NCI-H146 treated with DMSO at 0.1 percent for 48 hours (cell line): ENCODE results near the gene PRM3.
A peak's percentile ranks its signal among the peaks of the same experiment; 100 is the strongest.
"Not testable (repeated sequence)": the region's sequence is repeated elsewhere in the genome, so short reads cannot be mapped to it uniquely, and the experiment has no call there.

ENCODE experiments used
- DNase-seq: peaks from one replicate; lab custom pipeline; 2025; ENCODE audit not compliant: unreplicated experiment; lab: John Stamatoyannopoulos, UW

PRM3 gene

DNA sequence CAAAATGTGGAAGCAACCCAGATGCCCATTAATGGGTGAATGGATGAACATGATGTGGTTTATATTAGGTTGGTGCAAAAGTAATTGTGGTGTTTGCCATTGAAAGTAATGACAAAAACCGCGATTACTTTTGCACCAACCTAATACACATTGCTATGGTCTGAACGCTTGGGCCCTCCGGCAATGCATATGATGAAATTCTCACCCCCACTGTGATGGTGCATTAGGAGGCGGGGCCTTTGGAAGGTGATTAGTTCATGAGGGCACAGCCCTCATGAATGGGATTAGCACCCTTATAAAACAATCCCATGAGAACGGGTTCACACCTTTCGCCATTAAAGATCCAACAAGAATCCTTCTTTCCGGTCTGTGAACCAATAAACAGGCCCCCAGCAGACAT is 33.0 kb upstream of the PRM3 start:
- DNase-seq = no peak

DNA sequence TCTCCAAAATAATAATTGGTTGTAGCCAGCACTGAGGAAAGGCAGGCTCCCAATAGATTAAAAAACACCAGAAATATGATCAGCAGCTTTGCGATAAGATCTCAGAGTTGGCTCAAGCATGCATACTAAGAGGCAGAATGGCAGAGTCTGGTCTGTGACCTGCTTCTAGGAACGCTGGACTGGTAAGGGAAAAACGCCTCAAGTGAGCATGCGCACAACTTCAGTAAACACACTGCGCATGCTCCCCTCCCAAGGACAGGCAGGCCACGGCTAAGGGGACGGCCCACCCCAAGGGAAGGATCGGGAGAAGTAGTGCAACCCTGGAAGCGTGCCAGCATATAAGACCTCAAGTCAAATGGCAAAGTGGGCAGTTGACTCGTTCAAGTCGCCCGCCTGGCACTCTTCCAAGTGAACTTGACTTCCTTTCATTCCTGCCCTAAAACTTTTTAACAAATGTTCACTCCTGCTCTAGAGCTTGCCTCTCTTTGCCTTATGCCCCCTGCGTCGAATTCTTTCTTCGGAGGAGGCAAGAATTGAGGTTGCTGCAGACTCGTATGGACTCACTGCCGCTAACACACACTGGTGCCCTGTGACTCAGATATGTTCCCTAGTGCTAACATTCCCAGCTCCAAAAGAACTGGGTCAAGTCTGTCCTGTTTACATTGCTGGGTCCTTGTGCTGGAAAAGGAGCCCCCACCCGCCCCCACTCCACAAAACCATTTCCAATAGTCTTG is 30.1 kb upstream of the PRM3 start:
- no peak for DNase-seq

DNA sequence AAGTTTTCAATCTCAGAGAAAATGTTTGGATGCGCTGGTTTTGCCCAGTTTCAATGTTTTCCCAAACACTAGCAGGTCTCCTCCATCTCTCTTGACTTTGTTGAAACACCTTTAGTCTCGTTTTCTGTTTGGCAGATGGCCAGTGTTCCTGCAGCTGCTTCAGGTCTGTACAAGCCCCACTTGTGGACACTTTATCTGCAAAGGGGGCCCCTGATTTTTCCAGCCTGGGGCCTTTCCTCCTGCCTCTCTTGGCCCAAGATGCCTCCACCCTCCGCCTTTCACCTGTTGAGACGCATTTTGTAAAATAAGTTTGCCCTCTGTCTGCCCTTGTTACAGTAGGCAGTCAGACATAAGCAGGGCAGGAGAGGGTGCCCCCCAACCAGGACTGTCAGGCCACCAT is 29.5 kb upstream of the PRM3 start:
- peak; percentile 37 for DNase-seq

DNA sequence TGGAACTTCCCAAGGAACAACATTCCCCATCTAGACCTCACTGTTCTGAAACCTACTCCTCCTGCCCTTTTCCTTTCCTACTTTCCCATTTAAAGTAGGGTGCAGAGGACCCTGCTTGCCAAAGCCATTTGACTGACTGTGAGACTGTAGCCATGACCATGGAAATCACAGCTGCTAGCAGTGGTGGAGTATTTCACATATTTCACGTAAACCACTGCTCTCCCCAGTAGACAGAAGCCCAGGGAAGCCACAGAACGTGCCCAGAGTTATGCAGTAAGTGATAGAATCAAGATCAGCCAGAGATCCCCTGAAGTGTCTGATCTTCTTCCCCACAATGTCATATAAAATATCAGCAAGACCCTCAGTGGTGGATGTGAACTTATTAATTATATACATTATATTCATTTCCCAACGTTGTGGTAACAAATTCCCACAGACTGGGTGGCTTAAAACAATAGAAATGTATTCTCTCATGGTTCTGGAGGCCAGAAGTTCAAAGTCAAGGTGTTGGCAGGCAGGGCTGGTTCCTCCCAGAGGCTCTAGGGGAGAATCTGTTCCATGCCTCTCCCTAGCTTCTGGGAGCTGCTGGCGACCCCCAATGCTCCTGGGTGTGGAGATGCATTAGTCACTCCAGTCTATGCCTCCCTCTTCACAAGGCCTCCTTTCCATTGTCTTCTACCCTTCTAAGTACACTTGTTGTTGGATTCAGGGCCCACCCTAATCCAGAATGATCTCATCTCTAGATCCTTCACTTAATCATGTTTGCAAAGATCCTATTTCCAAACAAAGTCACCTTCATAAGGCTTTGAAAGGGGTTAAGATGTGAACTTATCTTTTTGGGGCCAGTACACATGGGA is 28.4 kb upstream of the PRM3 start:
- no peak for DNase-seq

DNA sequence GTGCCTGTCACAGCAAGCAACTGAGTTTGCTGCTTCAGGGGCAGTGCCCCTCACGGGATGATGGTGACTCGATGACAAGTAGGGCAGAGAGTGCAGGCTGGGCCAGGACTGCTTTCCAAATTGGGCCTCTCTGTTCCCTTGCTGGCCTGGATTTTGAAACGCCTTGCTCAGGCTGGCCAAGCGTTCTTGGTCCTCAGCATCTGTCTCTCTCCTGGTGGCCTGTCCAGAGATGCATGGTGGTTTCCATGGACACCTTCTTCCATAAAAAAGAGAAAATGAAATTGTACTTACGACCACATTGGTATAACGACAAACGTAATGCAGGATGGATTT is 27.1 kb upstream of the PRM3 start:
- no peak for DNase-seq

DNA sequence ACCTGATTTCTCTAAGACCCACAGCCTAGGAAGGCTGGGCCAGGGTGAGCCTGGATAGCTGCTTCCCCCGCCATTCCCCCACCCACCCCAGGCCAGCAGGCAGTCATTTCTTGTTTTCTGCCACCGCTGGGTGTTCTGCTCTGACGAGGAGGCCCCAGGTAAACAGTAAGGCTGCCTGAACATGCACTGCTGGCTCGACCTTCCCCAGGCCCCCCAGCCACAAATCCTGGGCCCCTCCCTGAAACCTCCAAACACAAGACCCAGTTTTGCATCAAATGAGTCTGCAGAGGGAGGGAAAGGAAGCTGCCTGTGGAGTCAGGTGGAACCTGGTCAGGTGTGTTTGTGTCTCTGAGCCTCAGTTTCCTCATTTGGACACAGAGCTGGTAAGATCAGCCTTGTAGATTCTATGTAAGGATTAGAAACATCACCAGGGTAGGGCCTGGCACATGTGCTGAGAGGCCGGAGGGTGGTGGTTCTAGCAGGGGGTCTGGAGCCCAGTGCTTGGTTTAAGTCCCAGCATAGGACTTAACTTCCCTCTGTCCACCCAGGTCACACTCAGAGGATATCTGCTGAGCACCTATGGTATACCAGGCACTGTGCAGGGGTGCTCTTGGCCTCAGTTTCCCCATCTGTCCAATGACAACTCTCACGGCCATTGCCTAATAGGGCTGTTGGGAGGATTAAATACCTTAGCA is 26.6 kb upstream of the PRM3 start:
- no peak for DNase-seq

DNA sequence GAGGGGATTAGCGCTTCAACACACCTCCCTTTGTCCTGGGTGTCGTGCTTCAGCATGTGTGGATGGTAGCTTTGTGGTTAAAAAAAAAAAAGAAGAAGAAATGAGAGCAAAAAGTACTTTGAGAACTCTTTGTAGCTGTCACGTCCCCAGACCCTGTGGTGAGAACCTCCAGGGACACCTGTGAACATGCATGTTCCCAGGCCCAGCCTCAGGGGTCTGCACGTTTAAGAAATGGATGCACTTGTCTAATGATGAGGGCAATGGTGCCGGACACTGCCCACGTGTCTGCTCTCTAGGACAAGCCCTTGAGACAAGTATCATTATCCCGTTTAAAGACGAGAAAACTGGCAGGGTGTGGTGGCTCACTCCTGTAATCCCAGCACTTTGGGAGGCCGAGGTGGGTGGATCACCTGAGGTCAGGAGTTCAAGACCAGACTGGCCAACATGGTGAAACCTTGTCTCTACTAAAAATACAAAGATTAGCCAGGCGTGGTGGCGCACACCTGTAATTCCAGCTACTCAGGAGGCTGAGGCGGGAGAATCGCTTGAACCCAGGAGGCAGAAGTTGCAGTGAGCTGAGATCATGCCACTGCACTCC is 25.6 kb upstream of the PRM3 start:
- DNase-seq = not testable (repeated sequence)

DNA sequence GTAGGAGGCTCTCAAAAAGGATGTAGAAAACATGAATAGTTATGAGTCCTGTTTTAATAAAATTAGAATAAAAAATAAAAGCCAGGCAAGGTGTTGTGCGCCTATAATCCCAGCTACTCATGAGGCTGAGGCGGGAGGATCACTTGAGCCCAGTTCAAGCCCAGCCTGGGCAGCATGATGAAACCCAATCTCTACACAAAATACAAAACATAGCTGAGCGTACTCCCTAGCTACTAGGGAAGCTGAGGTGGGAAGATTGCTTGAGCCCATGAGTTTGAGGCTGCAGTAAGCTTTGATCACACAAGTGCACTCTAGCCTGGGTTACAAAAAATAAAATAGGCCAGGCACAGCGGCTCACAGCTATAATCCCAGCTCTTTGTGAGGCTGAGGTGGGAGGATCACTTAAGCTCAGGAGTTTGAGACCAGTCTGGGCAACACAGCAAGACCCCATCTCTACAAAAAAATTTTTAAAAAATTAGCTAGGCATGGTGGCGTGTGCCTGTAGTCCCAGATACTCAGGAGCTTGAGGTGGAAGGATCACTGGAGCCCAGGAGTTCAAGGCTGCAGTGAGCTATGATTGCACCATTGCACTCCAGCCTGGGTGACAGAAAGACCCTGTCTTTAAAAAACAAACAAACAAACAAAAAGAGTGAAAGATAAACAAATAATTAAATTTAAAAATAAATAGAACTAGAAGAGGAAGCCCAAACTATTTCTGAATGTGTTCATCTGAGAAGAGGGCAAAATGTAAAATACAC is 24.9 kb upstream of the PRM3 start:
- DNase-seq = no peak

DNA sequence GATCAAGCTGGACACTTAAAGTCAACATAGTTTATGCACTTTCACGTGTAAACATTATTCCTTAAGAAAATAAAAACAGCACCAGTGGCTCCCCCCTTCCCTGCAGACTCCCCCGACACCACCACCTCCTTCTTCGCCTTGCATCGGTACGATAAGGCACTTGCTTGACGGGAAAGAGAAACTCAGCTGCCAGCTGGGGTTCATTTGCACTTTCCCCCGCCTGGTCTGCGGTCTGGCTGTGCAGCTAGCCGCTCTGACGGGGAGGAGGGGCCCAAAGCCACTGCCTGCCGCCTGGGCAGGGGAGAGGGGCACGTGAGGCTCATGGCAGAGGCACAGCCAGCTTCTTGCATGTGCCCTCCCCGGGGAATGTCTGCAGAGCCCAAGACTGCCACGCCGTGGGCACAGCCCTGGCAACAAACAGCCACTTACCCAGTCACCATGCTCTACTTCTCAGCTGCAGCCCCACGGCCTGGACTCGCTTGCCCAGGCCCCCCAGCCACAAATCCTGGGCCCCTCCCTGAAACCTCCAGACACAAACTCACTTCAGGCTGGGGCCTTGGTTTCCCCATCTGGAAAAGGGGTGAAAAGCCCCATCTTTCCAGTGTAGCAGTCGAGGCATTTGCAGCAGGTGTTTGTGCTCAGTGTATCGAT is 24.2 kb upstream of the PRM3 start:
- no peak for DNase-seq

DNA sequence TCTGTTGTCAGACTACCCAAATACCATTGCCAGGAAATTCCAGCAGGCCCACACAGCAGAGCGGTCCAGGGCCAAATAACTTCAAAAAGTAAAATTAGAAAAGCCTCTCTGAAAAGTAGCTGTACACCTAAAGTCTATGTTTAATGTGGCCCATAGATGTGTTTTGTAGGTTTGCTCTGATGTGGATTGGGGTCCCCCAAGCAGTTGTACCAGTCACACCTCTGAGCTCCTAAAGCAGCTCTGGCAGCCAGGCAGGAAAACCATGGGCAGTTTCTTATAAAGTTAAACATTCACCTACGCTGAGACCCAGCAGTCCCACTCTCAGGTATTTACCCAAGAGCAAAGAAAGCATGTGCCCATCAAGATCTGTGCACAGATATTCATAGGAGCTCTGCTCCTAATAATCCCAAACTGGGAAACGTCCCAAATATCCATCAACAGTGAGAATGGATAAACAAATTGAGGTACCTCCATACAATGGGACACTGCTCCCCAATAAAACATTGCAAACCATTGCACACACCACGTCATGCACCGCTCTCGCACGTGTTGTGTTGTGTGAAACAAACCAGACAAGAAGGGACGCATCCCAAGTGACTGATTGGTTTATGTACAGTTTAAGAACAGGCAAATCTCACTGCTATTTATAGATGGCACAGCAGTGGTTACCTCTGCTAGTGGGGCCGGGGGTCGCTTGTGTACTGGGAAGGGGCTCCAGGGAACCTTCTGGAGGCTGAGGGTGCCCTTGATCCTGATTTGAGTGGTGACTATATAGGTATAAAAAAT is 23.5 kb upstream of the PRM3 start:
- no peak for DNase-seq

DNA sequence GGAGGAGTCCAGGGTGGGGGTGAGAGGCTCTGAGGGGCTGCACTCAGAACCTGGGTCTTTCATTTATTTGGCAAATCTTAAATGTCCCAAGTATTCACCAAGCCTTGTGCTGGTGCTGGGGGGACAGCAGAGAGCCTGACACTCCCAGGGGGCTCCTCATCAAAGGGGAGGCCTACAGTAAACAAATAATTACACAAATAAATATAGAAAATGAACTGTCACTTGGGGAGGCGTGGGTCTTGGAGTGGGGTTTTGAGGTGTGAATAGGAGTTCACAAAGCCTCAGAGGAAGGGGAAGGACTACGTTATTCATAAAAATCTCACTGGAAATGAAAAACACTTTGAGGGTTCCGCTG is 22.9 kb upstream of the PRM3 start:
- DNase-seq = no peak

DNA sequence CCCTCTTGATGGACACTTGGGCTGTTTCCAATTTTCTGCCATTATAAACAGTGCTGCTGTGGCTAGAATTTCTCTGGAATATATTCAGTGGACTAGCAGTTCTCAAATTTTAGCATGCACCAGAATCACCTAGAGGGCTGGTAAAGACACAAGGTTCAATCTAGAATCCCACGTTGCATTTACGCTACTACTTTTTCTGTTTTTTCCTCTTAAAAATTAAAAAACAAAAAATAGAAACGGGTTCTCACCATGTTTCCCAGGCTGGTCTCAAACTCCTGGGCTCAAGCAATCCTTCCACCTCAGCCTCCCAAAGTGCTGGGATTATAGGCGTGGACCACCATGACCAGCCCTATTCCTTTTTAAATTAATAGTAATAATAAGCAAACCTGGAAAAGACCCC is 22.2 kb upstream of the PRM3 start:
- DNase-seq = no peak

DNA sequence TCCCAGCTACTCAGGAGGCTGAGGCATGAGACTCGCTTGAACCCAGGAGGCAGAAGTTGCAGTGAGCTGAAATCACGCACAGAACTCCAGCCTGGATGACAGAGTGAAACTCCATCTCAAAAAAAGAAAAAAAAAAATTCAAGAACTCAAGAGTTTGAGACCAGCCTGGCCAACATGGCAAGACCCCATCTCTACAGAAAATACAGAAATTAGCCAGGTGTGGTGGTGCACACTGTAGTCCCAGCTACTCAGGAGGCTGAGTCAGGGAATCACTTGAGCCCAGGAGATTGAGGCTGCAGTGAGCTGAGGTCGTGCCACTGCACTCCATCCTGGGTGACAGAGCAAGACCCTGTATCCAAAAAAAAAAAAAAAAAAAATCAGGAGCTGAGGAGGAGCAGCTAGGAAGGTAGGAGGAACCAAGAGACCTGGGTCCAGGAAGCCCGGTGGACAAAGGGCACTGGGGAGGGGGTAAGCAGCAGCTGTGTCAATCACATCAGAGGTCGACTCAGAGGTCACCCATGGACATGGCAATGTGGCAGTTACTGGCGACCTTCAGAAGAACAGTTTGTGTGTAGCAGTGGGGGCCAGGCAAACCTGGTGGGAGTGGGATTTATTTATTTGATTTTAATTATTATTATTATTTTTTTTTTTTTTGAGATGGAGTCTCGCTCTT is 18.8 kb upstream of the PRM3 start:
- DNase-seq = no peak

DNA sequence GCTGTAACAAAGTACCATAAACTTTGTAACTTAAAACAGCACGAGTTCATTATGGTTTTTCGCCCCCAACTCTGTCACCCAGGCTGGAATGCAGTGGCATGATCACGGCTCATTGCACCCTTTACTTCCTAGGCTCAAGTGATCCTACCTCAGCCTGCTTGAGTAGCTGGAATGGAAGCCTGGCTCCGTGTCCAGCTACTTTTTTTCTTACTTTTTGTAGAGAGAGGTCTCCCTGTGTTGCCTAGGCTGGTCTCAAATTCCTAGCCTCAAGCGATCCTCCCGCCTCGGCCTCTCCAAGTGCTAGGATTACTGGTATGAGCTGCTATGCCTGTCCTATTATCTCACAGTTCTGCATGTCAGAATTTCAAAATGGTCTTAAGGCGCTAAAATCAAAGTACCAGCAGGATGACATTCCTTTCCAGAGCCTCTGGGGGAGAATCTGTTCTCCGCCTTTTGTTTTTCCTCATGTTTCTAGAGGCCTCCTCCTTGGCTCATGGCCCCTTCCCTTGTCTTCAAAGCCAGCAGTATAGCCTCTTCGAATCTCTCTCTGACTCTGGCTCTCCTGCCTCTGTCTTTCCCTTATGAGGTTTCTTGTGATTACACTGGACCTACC is 17.8 kb upstream of the PRM3 start:
- DNase-seq = no peak

DNA sequence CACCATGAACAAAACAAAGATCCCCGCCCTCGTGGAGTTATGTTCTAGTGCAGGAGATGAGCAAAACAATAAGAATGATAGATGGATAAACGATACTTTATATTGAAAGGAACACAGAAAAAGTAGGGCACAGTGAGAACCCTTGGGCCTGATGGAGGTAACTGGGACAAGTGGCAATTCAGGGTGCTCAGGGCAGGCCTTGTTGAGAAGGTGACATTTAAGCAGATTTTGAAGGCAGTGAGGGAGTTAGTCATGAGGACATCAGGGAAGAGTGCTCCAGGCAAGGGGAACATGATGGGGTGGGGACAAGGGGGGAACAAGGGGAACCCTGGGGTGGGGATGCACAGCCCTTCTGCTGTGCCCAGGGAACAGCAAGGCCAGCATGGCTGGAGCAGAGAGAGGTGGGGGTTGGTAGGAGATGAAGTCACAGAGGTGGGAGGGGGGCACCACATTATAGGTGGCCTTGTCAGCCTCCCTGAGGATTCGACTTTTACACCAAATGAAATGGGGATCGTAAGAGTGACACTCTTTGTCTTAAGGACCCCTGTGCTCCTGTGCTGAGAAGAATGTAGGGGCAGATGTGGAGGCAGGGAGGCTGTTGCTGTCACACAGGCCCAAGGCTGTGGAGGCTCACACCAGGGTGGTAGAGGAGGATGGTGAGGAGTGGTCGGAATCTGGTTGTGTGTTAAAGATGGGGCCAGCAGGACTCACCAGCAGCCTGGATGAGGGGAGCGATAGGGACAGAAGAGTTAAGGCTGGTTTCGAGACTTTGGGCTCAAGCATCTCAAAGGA is 16.9 kb upstream of the PRM3 start:
- no peak for DNase-seq

DNA sequence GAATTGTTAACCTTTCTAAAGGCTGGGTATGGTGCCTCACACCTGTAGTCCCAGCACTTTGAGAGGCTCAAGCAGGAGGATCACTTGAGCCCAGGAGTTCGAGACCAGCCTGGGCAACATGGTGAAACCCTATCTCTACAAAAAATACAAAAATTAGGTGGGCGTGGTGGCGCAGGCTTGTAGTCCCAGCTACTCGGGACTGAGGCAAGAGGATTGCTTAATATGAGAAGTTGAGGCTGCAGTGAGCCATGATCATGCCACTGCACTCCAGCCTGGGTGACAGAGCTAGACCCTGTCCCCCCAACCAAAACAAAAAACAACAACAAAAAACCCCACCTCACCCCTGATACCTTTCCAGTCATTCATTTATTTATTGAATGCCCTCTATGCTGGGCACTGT is 16.3 kb upstream of the PRM3 start:
- DNase-seq = not testable (repeated sequence)

DNA sequence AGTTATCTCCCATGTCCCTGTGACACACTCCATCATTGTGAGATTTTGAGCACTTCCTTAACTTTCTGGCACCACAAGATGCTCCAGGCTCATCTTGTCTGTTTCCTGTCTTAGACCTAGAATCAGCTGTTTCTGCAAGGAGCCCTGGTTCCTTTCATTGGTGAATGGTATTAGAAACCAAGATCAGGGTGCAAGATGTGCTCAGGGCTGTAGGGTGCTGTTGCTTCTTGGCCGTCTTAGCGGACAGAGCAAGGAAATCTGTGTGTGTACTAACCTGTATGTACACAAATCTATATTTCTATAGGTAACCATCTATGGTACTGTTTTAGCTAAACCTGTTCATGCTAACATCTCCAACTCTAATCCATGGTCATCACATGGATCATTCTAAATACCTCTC is 15.8 kb upstream of the PRM3 start:
- DNase-seq = no peak

DNA sequence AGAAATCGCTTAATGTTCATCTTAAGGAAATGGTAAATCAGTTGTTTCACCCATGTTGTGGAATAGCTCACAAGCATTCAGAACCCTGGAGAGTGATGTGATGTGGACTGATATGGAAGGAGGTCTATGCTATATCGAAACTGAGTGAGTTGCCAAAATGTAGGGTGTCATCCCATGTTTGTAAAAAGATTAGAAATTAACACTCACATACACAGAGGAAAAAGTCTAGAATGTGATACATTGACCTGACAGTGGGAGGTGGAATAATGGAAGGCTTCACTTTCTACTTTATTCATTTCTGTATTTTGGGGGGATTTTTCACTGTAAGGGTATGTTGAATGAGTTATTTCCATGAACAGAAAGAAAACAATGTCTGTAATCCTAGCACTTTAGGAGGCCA is 12.4 kb upstream of the PRM3 start:
- DNase-seq = no peak
